KMS-11 (cell line): ENCODE measurements around the gene PMFBP1.

Source experiments
- H2AFZ ChIP-seq: fragments of 200-600 bp; sonication (generic); 2 replicates; pipeline ENCODE4 v1.6.1; 2016; ENCODE audit warnings: antibody characterized with exemption, mixed run types, low read depth
- H3K27ac ChIP-seq: fragments of 200-600 bp; sonication (generic); 2 replicates; pipeline ENCODE4 v1.6.1; 2016; ENCODE audit warnings: mild to moderate bottlenecking, mixed run types
- H3K27me3 ChIP-seq: fragments of 200-600 bp; sonication (generic); 2 replicates; pipeline ENCODE4 v1.6.1; 2017; ENCODE audit warnings: mild to moderate bottlenecking, low read depth, mixed run types, moderate library complexity; ENCODE audit not compliant: insufficient read depth
- H3K36me3 ChIP-seq: fragments of 200-600 bp; sonication (generic); 2 replicates; pipeline ENCODE4 v1.6.1; 2017; ENCODE audit warnings: mild to moderate bottlenecking, mixed run types; ENCODE audit not compliant: insufficient read depth
- H3K4me1 ChIP-seq: fragments of 200-600 bp; sonication (generic); 2 replicates; pipeline ENCODE4 v1.6.1; 2016; ENCODE audit warnings: mild to moderate bottlenecking, low read depth, mixed run types; ENCODE audit not compliant: poor library complexity, severe bottlenecking
- H3K4me2 ChIP-seq: fragments of 200-600 bp; sonication (generic); 2 replicates; pipeline ENCODE4 v1.7.0; 2016; ENCODE audit warnings: mild to moderate bottlenecking, mixed run types
- H3K4me3 ChIP-seq: fragments of 200-600 bp; sonication (generic); IDR thresholded peaks from 2 replicates; pipeline ENCODE4 v1.6.1; 2017; ENCODE audit warnings: low read depth, low read length, mixed read lengths; ENCODE audit not compliant: insufficient read depth
- H3K79me2 ChIP-seq: fragments of 200-600 bp; sonication (generic); 2 replicates; pipeline ENCODE4 v1.6.1; 2016; ENCODE audit warnings: low read depth, mixed run types; ENCODE audit not compliant: insufficient read depth
- H3K9ac ChIP-seq: fragments of 200-600 bp; sonication (generic); 2 replicates; pipeline ENCODE4 v1.6.1; 2016; ENCODE audit warnings: mild to moderate bottlenecking, mixed run types
- H4K20me1 ChIP-seq: fragments of 200-600 bp; sonication (generic); 2 replicates; pipeline ENCODE4 v1.6.1; 2016; ENCODE audit warnings: mild to moderate bottlenecking, mixed run types; ENCODE audit not compliant: insufficient read depth
- CTCF ChIP-seq: fragments of 200-600 bp; sonication (generic); conservative IDR thresholded peaks from 2 replicates; pipeline ENCODE4 v1.6.1; 2017; ENCODE audit warnings: low read depth, mild to moderate bottlenecking, antibody characterized with exemption, low read length, moderate library complexity, mixed read lengths

The PMFBP1 gene

GRCh38 chr16:72098936-72099335 is 73.0 kb downstream of the PMFBP1 start:
- Histone ChIP-seq H3K4me2 (no peak overlapping the region), H2AFZ (no peak overlapping the region), H3K4me3 (no peak overlapping the region), H3K27me3 (no peaks in the 10 kb centered on the region), H3K4me1 (peaks cover 13% of the 10 kb centered on the region), H3K36me3 (peaks cover 15% of the 10 kb centered on the region; the same call in 1 of the 2 replicates), H3K9ac (no peak overlapping the region), H3K79me2 (peaks cover 25% of the 10 kb centered on the region), H4K20me1 (no peaks in the 10 kb centered on the region), H3K27ac (no peak overlapping the region)
- no peak for TF ChIP-seq CTCF

GRCh38 chr16:72094266-72094610 is 77.7 kb downstream of the PMFBP1 start:
- Histone ChIP-seq H2AFZ (peak overlapping the region; percentile 85), H3K36me3 (no peaks in the 10 kb centered on the region), H4K20me1 (no peaks in the 10 kb centered on the region), H3K27ac (peak overlapping the region; percentile 41; the same call in 1 of the 2 replicates), H3K4me1 (peaks cover 21% of the 10 kb centered on the region), H3K27me3 (no peaks in the 10 kb centered on the region), H3K9ac (peak overlapping the region; percentile 62), H3K4me3 (no peak overlapping the region), H3K4me2 (peak overlapping the region; percentile 98), H3K79me2 (peaks cover 56% of the 10 kb centered on the region)
- no peak for TF ChIP-seq CTCF

- no peaks in the 10 kb centered on the region for H4K20me1 ChIP-seq
- H3K4me2 ChIP-seq, result peak within 1 kb of the TSS; percentile 100
- no peak for TF ChIP-seq CTCF
- no peak within 1 kb of the TSS for H3K4me3 ChIP-seq
- H3K4me1 ChIP-seq, result peaks cover 21% of the 10 kb centered on the region
- peak within 1 kb of the TSS; percentile 41; the same call in 1 of the 2 replicates for H3K27ac ChIP-seq
- no peaks in the 10 kb centered on the region for H3K27me3 ChIP-seq
- peaks cover 56% of the 10 kb centered on the region for H3K79me2 ChIP-seq
- H3K9ac ChIP-seq, result peak within 1 kb of the TSS; percentile 62
- H3K36me3 ChIP-seq, result no peaks in the 10 kb centered on the region; the same call in 1 of the 2 replicates
- peak within 1 kb of the TSS; percentile 85 for H2AFZ ChIP-seq
These were observed 78.3 kb downstream of the PMFBP1 start, which contains the start of the genes DHX38 and TXNL4B for GRCh38 chr16:72093448-72094265. Gene DHX38 (plus strand): TSS chr16:72093847. CDS start chr16:72096158, 2,311 bp downstream. Gene TXNL4B (minus strand): TSS chr16:72093620. CDS start chr16:72090749, 2,871 bp downstream.

- H3K4me3 ChIP-seq, result no peak overlapping the region
- peaks cover 21% of the 10 kb centered on the region for H3K4me1 ChIP-seq
- no peak for TF ChIP-seq CTCF
- peak overlapping the region; percentile 85 for H2AFZ ChIP-seq
- H3K36me3 ChIP-seq, result no peaks in the 10 kb centered on the region; the same call in 1 of the 2 replicates
- H4K20me1 ChIP-seq, result no peaks in the 10 kb centered on the region
- H3K27me3 ChIP-seq, result no peaks in the 10 kb centered on the region
- peak overlapping the region; percentile 41; the same call in 1 of the 2 replicates for H3K27ac ChIP-seq
- H3K79me2 ChIP-seq, result peaks cover 56% of the 10 kb centered on the region
- peak overlapping the region; percentile 62 for H3K9ac ChIP-seq
- peak overlapping the region; percentile 100 for H3K4me2 ChIP-seq
These were observed 79.0 kb downstream of the PMFBP1 start for GRCh38 chr16:72092832-72093447.
